HG03520 (cell line): ENCODE data around the gene RASSF5.
A peak's percentile ranks its signal among the peaks of the same experiment; 100 is the strongest.

Source experiments
- ATAC-seq: cut with Tn5 transposase; IDR thresholded peaks from one replicate; pipeline ENCODE4 v1.9.1; 2021; ENCODE audit warnings: mild to moderate bottlenecking, moderate library complexity; ENCODE audit not compliant: unreplicated experiment

The RASSF5 gene

DNA sequence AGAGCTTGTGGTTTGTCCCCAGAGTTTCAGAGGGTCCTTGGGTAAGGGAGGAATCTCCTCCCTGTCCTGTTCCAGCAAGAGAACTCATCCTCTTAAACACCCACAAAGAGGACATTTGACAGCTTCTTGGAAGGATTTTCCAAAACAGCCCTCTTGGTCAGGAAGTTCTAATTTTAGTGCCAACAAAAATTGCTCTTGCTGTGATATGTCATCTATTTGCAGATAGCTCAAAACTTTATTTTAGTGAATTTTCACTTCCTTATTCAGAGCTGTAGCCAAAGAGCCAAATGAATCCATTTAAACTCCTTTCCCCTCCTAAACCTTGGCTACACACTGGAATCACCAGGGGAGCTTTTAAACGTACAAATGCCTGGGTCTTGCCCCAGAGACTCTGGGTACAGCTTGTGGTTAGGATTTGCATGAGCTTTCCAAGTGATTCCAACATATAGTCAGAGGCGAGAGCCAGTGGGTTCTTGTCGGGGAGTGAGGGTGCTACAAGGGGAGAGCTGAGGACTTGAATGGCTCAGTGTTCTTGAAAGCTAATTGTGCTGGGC, 11.8 kb upstream of the RASSF5 start:
- no peak for ATAC-seq

GRCh38 chr1:206496131-206496793, 11.1 kb upstream of the RASSF5 start:
- no peak for ATAC-seq

GRCh38 chr1:206497363-206497762, 10.0 kb upstream of the RASSF5 start:
- no peak for ATAC-seq

GRCh38 chr1:206497774-206498173, 9.6 kb upstream of the RASSF5 start:
- no peak for ATAC-seq

- no peak for ATAC-seq
Observed at GRCh38 chr1:206498685-206499084, 8.6 kb upstream of the RASSF5 start.

DNA sequence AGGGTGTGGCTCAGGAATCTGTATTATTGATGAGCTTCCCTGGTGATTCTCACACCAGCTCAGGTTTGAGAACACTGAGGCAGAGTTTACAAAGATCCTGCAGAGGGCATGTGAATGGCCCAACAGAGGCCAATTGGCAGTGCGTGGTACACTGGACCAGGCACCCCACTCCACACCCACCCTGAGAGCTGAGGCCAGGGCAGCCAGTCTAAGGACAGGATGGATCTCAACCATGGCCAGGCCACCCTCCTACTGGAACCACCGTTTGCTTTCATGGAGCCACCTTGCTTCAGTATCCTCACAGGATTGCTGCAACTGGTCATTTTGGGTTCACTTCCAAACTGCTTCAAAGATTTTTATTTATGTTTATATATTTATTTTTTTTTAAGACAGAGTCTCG, 7.3 kb upstream of the RASSF5 start:
- ATAC-seq: no peak

- no peak for ATAC-seq
Observed at GRCh38 chr1:206501881-206502280, 5.5 kb upstream of the RASSF5 start.

DNA sequence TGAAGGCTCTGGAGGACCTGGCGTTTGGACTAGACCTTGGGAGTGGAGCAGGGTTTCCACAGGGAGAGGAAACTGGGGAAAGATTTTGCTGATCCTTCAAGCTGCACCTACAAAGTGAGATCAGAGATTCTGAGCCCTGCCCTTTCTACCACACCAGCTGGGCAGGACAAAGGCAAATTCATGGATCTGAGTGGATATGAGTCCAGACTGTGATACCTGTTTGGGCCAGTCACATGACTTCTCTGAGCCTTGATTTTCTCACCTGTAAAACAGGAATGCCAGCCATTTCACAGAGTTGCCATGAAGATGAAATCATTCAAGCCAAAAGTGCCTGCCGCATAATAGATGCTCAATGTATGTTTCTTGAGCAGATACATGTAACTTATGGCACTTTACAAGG, 4.9 kb upstream of the RASSF5 start:
- no peak for ATAC-seq

DNA sequence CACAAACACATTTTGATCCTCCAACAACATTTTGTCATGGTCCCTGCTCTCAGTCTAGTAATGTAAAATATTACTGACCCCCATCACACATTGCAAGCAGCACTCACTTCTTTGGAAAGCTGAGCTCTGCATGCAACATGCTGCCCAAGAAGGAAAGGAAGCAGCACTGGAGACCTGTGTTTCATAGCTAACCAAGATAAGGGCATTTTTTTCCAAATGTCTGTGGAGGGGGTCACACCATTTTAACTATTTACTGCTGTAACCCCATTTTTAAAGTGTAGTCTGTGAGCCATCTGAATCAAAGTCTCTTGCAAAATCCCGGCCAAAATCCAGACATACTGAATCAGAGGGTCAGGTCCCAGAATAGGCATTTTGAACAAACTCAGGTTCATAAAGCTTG, 4.5 kb upstream of the RASSF5 start:
- no peak for ATAC-seq

DNA sequence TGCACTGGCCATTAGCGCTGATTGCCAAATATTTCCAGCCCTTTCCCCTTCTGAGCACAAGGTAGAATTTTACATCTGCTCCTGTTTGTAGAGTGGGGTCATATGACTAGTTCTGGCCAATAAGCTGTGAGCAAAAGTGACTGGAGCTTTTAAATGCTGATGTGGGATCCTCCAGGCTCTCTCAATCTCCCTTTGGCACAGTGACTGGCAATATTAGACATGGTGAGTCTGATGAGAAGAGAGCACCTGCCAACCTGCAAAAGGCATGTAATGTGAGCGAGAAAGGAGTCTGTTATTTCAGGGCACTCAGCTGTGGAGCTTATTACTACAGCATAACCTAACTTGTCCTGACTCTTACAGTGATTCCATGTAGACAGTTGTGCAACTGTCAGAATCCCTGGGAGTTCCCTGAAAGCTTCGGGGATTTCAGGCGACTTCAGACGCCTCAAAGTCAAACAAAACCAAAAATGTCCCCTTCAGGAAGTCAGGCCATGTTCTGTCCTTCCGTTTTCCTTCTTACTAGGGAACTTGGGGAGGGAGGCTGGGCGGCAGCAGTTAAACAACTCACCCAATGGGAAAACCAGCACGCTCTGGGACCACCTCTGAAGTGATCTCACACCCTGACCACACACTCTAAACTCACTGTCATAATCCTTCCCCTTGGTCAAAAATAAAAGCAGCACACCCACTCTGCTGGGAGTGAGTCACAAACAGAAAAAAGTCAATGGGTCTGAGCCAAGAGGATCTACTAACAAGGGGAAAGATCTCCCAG, 3.6 kb upstream of the RASSF5 start:
- ATAC-seq: no peak

GRCh38 chr1:206504363-206504713, 3.0 kb upstream of the RASSF5 start:
- no peak for ATAC-seq

GRCh38 chr1:206505702-206506355, 1.5 kb upstream of the RASSF5 start:
- no peak for ATAC-seq

DNA sequence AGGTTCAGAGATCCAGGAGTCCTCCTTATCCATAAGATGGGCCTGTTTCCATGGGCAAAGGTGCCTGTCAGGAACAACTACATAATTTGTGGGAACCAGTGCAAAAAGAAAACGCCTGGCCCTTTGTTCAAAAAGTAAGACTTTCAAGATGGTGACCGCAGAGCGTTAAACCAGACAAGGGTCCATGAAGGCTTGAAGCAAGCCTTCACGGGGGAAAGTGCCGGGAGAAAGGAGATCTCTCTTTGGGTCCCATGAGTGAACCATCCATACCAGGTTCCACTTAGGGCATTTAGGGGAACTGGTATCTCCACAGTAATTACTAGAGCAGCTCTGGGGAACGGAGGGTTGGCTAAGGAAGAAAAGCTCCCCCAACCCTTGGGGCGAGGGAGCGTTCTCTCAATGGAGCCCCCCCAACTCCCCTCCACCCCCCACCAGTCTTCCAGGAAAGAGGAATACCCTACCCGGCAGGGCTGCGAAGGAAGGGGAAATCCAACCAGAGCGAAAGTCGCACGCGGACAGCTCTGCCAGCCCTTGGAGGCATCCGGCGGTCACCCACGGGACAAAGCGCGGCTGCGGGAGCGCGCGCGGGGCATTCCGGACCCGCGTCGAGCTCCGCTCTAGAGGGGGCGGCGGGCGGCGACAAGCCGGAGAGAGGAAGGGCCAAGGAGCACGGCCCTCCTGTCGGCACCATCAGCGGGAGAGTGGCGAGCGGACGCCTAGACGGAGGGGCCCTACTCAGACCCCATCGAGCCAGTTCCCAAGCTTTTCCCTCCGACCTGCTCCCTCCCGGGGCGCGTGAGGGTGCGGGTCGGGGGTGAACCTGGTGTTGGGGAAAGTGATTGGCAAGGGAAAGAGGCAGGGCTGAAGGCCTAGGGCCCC, 687 bp upstream of the RASSF5 start:
- ATAC-seq: peak; percentile 21

DNA sequence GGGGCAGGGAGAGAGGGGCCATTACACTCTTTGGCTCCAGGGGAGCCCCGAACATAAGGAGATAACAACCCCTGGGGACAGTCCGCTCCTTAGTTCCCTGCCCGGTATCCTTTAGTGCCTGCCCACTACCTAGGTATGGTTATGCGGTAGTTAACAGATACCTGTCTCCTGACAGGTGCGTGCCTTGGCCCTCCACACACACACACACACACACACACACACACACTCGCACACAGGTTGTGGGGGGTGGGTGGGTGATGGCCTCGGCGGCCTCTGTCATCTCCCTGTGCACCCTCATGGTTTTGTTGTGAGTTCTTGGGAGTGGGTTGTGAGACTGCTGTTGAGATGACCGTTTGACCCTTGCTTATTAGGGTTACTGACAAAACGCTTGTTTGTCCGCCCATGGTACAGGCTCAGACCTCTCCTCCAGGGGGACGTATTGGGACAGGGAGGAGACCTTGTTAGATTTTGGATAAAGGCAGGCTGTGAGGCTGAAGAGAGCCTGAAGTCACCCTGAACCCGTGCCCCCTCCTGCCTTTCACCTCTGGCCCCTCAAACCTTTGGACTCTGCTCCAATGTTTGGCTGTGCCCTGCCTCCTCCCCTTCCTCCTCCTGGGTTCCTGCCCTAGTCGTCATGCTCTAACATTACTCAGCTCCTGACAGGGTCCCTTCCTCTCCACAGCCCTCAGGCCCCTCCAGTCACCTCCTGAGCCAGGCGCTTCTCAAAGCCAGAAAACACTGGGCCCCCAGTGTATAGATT, 979 bp downstream of the RASSF5 start:
- ATAC-seq: no peak

DNA sequence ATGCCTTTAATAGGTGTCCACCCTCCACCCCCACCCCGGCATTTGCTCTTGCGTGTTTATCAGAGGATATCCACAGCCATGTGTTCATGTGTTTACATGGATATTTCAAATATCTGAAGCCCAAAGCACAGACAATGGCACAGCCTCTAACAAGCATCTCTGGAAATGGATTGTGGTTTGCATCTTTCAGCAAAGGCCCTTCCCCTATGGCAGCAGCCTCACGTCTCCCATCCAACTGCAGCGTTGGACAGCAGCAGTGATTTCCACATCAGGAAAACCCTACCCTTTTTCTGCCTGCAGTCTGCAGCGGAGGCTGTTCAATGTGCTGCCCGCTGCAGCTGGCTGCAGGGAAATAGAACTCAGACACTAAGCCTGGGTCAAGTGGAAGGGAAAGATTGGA, 1.6 kb downstream of the RASSF5 start:
- no peak for ATAC-seq

GRCh38 chr1:206509612-206510257, 2.4 kb downstream of the RASSF5 start:
- no peak for ATAC-seq

DNA sequence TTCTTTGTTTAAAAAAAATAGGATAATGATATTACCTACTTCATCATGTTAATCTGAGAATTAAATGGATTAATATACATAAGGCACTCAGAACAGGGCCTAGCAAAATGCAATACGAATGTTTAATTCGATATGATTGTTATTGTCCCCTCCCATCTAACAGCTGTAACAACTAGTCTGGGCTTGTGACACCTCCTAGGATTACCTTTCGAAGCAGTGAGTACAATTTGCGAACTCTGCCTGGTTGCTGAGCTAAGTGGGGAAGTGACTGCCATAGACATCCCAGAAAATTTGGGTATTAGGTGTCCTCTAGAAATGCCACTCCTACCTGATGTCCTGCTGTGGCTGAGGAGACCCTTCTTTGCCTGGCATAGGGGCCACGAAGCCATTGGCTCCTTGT, 3.0 kb downstream of the RASSF5 start:
- no peak for ATAC-seq

DNA sequence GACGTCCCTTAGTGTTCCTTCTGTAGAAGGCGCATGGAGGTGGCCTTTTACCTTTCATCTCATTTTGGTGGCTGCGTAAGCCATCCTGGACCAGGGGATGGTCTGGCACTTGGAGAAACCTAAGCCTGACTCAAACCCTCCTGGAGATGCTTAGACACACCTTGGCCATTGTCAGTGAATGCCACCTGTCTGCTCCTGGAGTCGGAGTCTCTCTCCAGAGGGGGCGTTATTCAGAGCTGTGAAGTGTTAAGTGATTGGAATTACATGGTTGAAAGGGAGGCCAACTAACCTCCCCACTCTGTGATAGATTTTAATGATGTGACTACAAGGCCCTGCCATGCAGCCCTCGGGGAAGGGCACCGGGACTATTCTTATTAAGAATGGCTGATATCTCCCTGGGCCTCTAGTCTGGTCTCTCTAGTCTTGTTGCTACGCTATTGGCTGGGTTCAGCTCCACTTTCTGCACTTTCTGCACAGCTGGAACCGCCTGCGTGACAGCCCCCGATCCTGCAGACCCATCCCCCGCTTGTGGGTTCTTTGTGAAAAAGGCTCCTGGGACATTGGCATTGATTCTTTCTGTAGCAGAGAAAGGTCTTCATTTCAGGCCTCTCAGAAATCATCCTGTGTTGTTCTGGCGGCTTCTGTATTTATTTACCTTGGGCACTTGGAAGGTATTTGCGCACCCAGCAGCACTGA, 4.2 kb downstream of the RASSF5 start:
- no peak for ATAC-seq
